IMR-90 (cell line): ENCODE results near the gene ANO2. TPM values are rescaled to one million over a fixed set of nuclear protein-coding genes. Genes with fewer than 3 reads are reported as not detected.

ENCODE experiments used
- ATAC-seq: fragments of 200-7000 bp; cut with Tn5 transposase; 2 replicates; pipeline ENCODE4 v1.9.1; 2020; ENCODE audit warnings: low read depth, mild to moderate bottlenecking, moderate library complexity
- BruUV-seq: library from RNA; stranded (reverse); fragments of 400-500 nt; replicated peaks from 2 replicates; lab custom pipeline; 2021; lab: Mats Ljungman, UMichigan
- CTCF ChIA-PET: fragments of 300-600 bp; formaldehyde crosslinking; extraction: SDS; loops from one replicate; lab custom pipeline; 2021; ENCODE audit warnings: antibody characterized with exemption; lab: Yijun Ruan, JAX
- POLR2A ChIA-PET: fragments of 300-600 bp; sonication (Branson Sonifier 250); formaldehyde crosslinking; loops from one replicate; lab custom pipeline; 2022; ENCODE audit warnings: antibody characterized with exemption; ENCODE audit not compliant: unreplicated experiment; lab: Charles Lee
- DNase-seq: peaks from one replicate; pipeline ENCODE4 v3.0.0; 2013
- H2AFZ ChIP-seq: replicated peaks from 2 replicates; pipeline ENCODE3; 2013; ENCODE audit warnings: low read length, mild to moderate bottlenecking; ENCODE audit not compliant: poor library complexity
- H2AK5ac ChIP-seq: 2 replicates; pipeline ENCODE4 v1.6.1; 2013; ENCODE audit warnings: low read depth, low read length, inconsistent platforms
- H2AK9ac ChIP-seq: replicated peaks from 2 replicates; pipeline ENCODE3; 2013; ENCODE audit warnings: mild to moderate bottlenecking, low read depth, low read length, moderate library complexity; ENCODE audit not compliant: poor library complexity
- H2BK120ac ChIP-seq: 2 replicates; pipeline ENCODE4 v1.6.1; 2013; ENCODE audit warnings: low read depth, low read length, inconsistent platforms
- H2BK15ac ChIP-seq: 3 replicates; pipeline ENCODE4 v1.6.1; 2013; ENCODE audit warnings: low read depth, low read length, inconsistent platforms
- H2BK20ac ChIP-seq: 2 replicates; pipeline ENCODE4 v1.6.1; 2013; ENCODE audit warnings: low read depth, mild to moderate bottlenecking, inconsistent platforms, low read length, moderate library complexity
- H2BK5ac ChIP-seq: 2 replicates; pipeline ENCODE4 v1.6.1; 2013; ENCODE audit warnings: mild to moderate bottlenecking, low read depth, low read length, inconsistent platforms; ENCODE audit not compliant: poor library complexity, severe bottlenecking
- H3K14ac ChIP-seq: replicated peaks from 2 replicates; pipeline ENCODE4 v1.6.1; 2013; ENCODE audit warnings: low read depth, low read length, inconsistent platforms
- H3K18ac ChIP-seq: 2 replicates; pipeline ENCODE4 v1.6.1; 2013; ENCODE audit warnings: low read depth, low read length, control low read depth
- H3K23ac ChIP-seq: 2 replicates; pipeline ENCODE4 v1.6.1; 2013; ENCODE audit warnings: low read depth, low read length, inconsistent platforms
- H3K27ac ChIP-seq: 2 replicates; pipeline ENCODE4 v1.5.1; 2013; ENCODE audit warnings: mild to moderate bottlenecking, control low read depth, low read length; ENCODE audit not compliant: insufficient read depth
- H3K27me3 ChIP-seq: 2 replicates; pipeline ENCODE4 v1.6.1; 2013; ENCODE audit warnings: low read length; ENCODE audit not compliant: control insufficient read depth, insufficient read depth
- H3K36me3 ChIP-seq: 2 replicates; pipeline ENCODE4 v1.6.1; 2013; ENCODE audit warnings: low read length, mixed read lengths; ENCODE audit not compliant: control insufficient read depth, insufficient read depth
- H3K4ac ChIP-seq: 2 replicates; pipeline ENCODE4 v1.6.1; 2013; ENCODE audit warnings: low read depth, low read length, inconsistent platforms
- H3K4me1 ChIP-seq: 2 replicates; pipeline ENCODE4 v1.6.1; 2013; ENCODE audit warnings: low read length, mixed read lengths; ENCODE audit not compliant: control insufficient read depth, insufficient read depth
- H3K4me2 ChIP-seq: 2 replicates; pipeline ENCODE4 v1.6.1; 2013; ENCODE audit warnings: low read depth, mild to moderate bottlenecking, control low read depth, low read length, moderate library complexity
- H3K4me3 ChIP-seq: 2 replicates; pipeline ENCODE4 v1.5.1; 2013; ENCODE audit warnings: low read depth, mild to moderate bottlenecking, control low read depth, low read length, moderate library complexity; ENCODE audit not compliant: insufficient read depth
- H3K56ac ChIP-seq: 2 replicates; pipeline ENCODE4 v1.6.1; 2013; ENCODE audit warnings: low read length, inconsistent platforms; ENCODE audit not compliant: insufficient read depth; ENCODE audit errors: extremely low read depth
- H3K79me1 ChIP-seq, 2 experiments: 2 replicates each; pipeline ENCODE4 v1.6.1; 2013; ENCODE audit warnings: low read length in 2 of 2, inconsistent platforms in 1 of 2, low read depth in 1 of 2
- H3K9ac ChIP-seq: 2 replicates; pipeline ENCODE4 v1.6.1; 2013; ENCODE audit warnings: low read depth, low read length, control low read depth
- H3K9me1 ChIP-seq: 2 replicates; pipeline ENCODE4 v1.6.1; 2013; ENCODE audit warnings: low read length, inconsistent platforms; ENCODE audit not compliant: insufficient read depth
- H3K9me3 ChIP-seq: 2 replicates; pipeline ENCODE4 v1.6.1; 2013; ENCODE audit warnings: low read length; ENCODE audit not compliant: control insufficient read depth, insufficient read depth
- H4K20me1 ChIP-seq: 2 replicates; pipeline ENCODE4 v1.6.1; 2013; ENCODE audit warnings: low read length, inconsistent platforms; ENCODE audit not compliant: insufficient read depth
- H4K5ac ChIP-seq: 2 replicates; pipeline ENCODE4 v1.6.1; 2013; ENCODE audit warnings: mild to moderate bottlenecking, low read depth, low read length, control low read depth
- H4K8ac ChIP-seq, 2 experiments: 2 replicates each; pipeline ENCODE4 v1.6.1; 2013; ENCODE audit warnings: low read depth in 2 of 2, low read length in 2 of 2, control low read depth in 1 of 2, inconsistent platforms in 1 of 2
- H4K91ac ChIP-seq: 2 replicates; pipeline ENCODE4 v1.6.1; 2013; ENCODE audit warnings: low read depth, low read length, inconsistent platforms; ENCODE audit not compliant: insufficient read depth
- BHLHE40 ChIP-seq: fragments of 150-350 bp; IDR thresholded peaks from 2 replicates; pipeline ENCODE4 v1.6.1; 2016; ENCODE audit warnings: mild to moderate bottlenecking, low read depth, low read length
- CTCF ChIP-seq: conservative IDR thresholded peaks from 2 replicates; pipeline ENCODE4 v1.5.1; 2012; ENCODE audit warnings: mild to moderate bottlenecking, low read depth, low read length, improper control_type of control experiment
- NFE2L2 ChIP-seq: fragments of 150-350 bp; IDR thresholded peaks from 2 replicates; pipeline ENCODE4 v1.6.1; 2016; ENCODE audit warnings: low read depth, mild to moderate bottlenecking, low read length
- RAD21 ChIP-seq: IDR thresholded peaks from 2 replicates; pipeline ENCODE4 v1.6.1; 2012; ENCODE audit warnings: low read length, improper control_type of control experiment
- RFX5 ChIP-seq: IDR thresholded peaks from 2 replicates; pipeline ENCODE4 v1.8.0; 2012; ENCODE audit warnings: low read depth, mild to moderate bottlenecking, low read length, moderate library complexity
- SMC3 ChIP-seq: fragments of 150-350 bp; IDR thresholded peaks from 2 replicates; pipeline ENCODE4 v1.6.1; 2016; ENCODE audit warnings: low read depth, mild to moderate bottlenecking, antibody characterized with exemption, low read length, moderate library complexity
- USF2 ChIP-seq: fragments of 150-350 bp; IDR thresholded peaks from 2 replicates; pipeline ENCODE4 v1.6.1; 2017; ENCODE audit warnings: mild to moderate bottlenecking, antibody characterized with exemption, low read length, low read depth
- WGBS, 2 experiments: methylation state at CpG; one replicate each; pipeline versions ENCODE4 v1.1.5 to v1.1.7; 2013; ENCODE audit warnings: missing lambda C conversion rate in 2 of 2; ENCODE audit not compliant: insufficient read length in 1 of 2; ENCODE audit errors: extremely low coverage in 2 of 2; 5-methylcytosine and 5-hydroxymethylcytosine counted together
- dilution Hi-C: fragments of 300-500 bp; cut with HindIII; formaldehyde crosslinking; loops from one replicate; pipeline ENCODE4 v1.14.3; 2018; ENCODE audit warnings: low sequenced_read_pairs; ENCODE audit not compliant: unreplicated experiment
- in situ Hi-C: fragments of 300-500 bp; cut with MboI; formaldehyde crosslinking; loops from 3 replicates; pipeline ENCODE4 v1.14.3; 2019; ENCODE audit warnings: low sequenced_read_pairs, inconsistent platforms, mixed read lengths
- intact Hi-C: fragments of 100-400 bp; cut with micrococcal nuclease; formaldehyde crosslinking; loops from 2 replicates; pipeline ENCODE4 v1.10.0; 2022
- polyA plus RNA-seq, 3 experiments: library from polyadenylated mRNA; depleted of rRNA; stranded (reverse); fragments of >200 nt; gene quantifications; 2 replicates each; pipeline ENCODE4 v1.2.3, GENCODE V29; 2012; ENCODE audit warnings: low replicate concordance in 1 of 3
- total RNA-seq: library from RNA; depleted of rRNA; stranded (reverse); fragments of >200 nt; gene quantifications from 2 replicates; pipeline ENCODE4 v1.2.3, GENCODE V29; 2012

Gene ANO2
- total and polyA plus RNA-seq, 2 of the 4 experiments (the other 2 are of a cell fraction): 0.22 TPM; not detected in 1

DNA sequence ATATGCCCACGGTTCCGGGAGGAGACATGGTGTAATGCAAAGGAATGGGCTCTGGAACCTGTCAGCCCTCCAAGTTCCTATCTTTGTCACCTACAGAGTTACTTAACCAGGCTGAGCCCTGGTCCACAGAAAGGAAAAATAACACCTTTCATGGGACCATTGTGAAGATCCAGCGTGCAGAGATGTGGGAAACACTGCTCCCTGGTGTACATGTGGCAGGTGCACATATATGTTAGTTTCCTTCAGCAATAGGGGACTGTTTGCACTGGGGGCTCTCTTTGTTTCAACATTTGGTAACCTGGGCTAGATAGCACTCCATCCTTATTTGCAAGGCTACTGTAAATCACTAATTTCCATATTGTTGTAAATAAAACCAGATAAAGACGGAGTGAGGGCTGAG lies 72.3 kb downstream of the ANO2 start:
- Histone ChIP-seq H3K9me3 (no peaks in the 10 kb centered on the region), H2AK5ac (no peak overlapping the region), H2BK20ac (no peak overlapping the region), H4K20me1 (no peaks in the 10 kb centered on the region), H2BK120ac (no peak overlapping the region), H3K27me3 (peaks cover 10% of the 10 kb centered on the region), H3K18ac (no peak overlapping the region), H3K56ac (no peak overlapping the region), H3K4me1 (no peaks in the 10 kb centered on the region), H3K9me1 (no peaks in the 10 kb centered on the region), H4K5ac (no peak overlapping the region), H2BK15ac (no peak overlapping the region), H3K4ac (no peak overlapping the region), H3K4me2 (no peak overlapping the region), H4K91ac (no peak overlapping the region), H2AK9ac (no peak overlapping the region), H3K36me3 (no peaks in the 10 kb centered on the region), H3K14ac (no peak overlapping the region), H3K27ac (no peak overlapping the region), H2BK5ac (no peak overlapping the region), H2AFZ (no peak overlapping the region), H3K4me3 (no peak overlapping the region), H4K8ac (no peak overlapping the region), H3K79me1 (no peaks in the 10 kb centered on the region), H3K23ac (no peak overlapping the region), H3K9ac (no peak overlapping the region)
- intact Hi-C loops (loop anchor here (2.0 kb wide), 1 partner anchor 444 kb away; no protein-coding TSS in a partner anchor), dilution Hi-C loops (no loop called here), in situ Hi-C loops (no loop called here)
- WGBS, 2 experiments: no CpG with 5 or more reads among the region's 4 CpGs
- TF ChIP-seq NFE2L2: no peak
- TF ChIP-seq CTCF: peak; percentile 41
- peak; percentile 42 for TF ChIP-seq SMC3
- peak; percentile 46 for TF ChIP-seq RAD21
- no peak for TF ChIP-seq RFX5
- TF ChIP-seq BHLHE40: no peak
- no peak for TF ChIP-seq USF2
- CTCF ChIA-PET: no interaction called here
- ATAC-seq: peak; percentile 35
- no TSS peak for BruUV-seq
- DNase-seq: peak; percentile 20
- POLR2A ChIA-PET: no interaction called here
